ENCODE results near the gene ERBB2. TPM values are rescaled to one million over a fixed set of nuclear protein-coding genes. Genes with fewer than 3 reads are reported as not detected.

The ERBB2 gene
- total RNA-seq, 1 experiment from 2014 or later = 216 TPM

- Histone ChIP-seq H2BK15ac (ENCODE audit: low read depth, low read length) (no peak overlapping the region), H3K23me2 (ENCODE audit: insufficient read length, low read depth, low read length, poor library complexity, severe bottlenecking) (no peaks in the 10 kb centered on the region), H3T11ph (ENCODE audit: low read length) (no peak overlapping the region), H4K8ac (replicated peaks; ENCODE audit: insufficient read length, low read depth, low read length) (no peak overlapping the region), H3K18ac (ENCODE audit: insufficient read length, low read depth, low read length) (no peak overlapping the region), H3K9ac (ENCODE audit: extremely low read depth, insufficient read length, low read length) (no peak overlapping the region), H3K56ac (ENCODE audit: insufficient read length, low read depth, low read length) (no peak overlapping the region), H3K4me1 (ENCODE audit: insufficient read depth, low read length) (peaks cover 9% of the 10 kb centered on the region; the same call in 1 of the 2 replicates), H3K27ac (ENCODE audit: insufficient read length, low read depth, low read length) (no peak overlapping the region), H3K4me2 (ENCODE audit: insufficient read depth, insufficient read length, low read length) (no peak overlapping the region), H2BK20ac (ENCODE audit: low read depth, low read length, poor library complexity, severe bottlenecking) (no peak overlapping the region), H4K91ac (ENCODE audit: insufficient read length, low read depth, low read length) (no peak overlapping the region), H3K79me2 (ENCODE audit: insufficient read depth, low read length) (no peaks in the 10 kb centered on the region), H3K4ac (ENCODE audit: low read depth, low read length) (no peak overlapping the region), H2BK120ac (ENCODE audit: low read depth, low read length, poor library complexity, severe bottlenecking) (no peak overlapping the region), H3K23ac (ENCODE audit: insufficient read length, low read depth, low read length) (no peak overlapping the region), H2BK5ac (ENCODE audit: insufficient read length, low read length) (no peak overlapping the region), H3K27me3 (ENCODE audit: insufficient read depth, low read length) (no peaks in the 10 kb centered on the region), H2BK12ac (ENCODE audit: insufficient read length, low read depth, low read length) (no peak overlapping the region), H4K5ac (ENCODE audit: insufficient read length, low read depth, low read length) (no peak overlapping the region), H2AFZ (ENCODE audit: low read length) (no peak overlapping the region), H3K79me1 (ENCODE audit: insufficient read depth, low read depth, low read length, poor library complexity, severe bottlenecking) (no peaks in the 10 kb centered on the region), H2AK5ac (ENCODE audit: insufficient read length, low read length) (no peak overlapping the region), H4K20me1 (ENCODE audit: control insufficient read depth, insufficient read depth, insufficient read length) (no peaks in the 10 kb centered on the region), H3K14ac (ENCODE audit: insufficient read depth, low read length) (no peak overlapping the region), H3K9me3 (ENCODE audit: control insufficient read depth, low read depth, low read length) (no peaks in the 10 kb centered on the region)
- WGBS (ENCODE audit: extremely low coverage, insufficient read length, low lambda C conversion rate) = no CpG with 5 or more reads among the region's 12 CpGs
- peaks cover 0 to 22% (median 4%) of the 10 kb centered on the region in 3 experiments; a peak in 6 of 7 replicates for H3K36me3 Mint-ChIP-seq (ENCODE audit: insufficient read depth in 1 of 3, low read depth in 3 of 3)
- no peaks in the 10 kb centered on the region for H3K27me3 Mint-ChIP-seq (ENCODE audit: low read depth)
- H3K9me3 Mint-ChIP-seq = no peaks in the 10 kb centered on the region
- no peak for TF ChIP-seq CTCF (conservative IDR thresholded peaks at IDR 0.05)
- H3K4me1 Mint-ChIP-seq = peaks cover 31 to 65% of the 10 kb centered on the region in 2 experiments
- peak overlapping the region in 2 of 3 experiments; percentile 61 to 90; a peak in 2 of 7 replicates for H3K27ac Mint-ChIP-seq
- no peak for DNase-seq
- no peak overlapping the region; a peak in 1 of 5 replicates for H3K4me3 Mint-ChIP-seq
Observed at GRCh38 chr17:39653316-39653661, 46.6 kb upstream of the ERBB2 start.
